HepG2 (cell line): ENCODE results near the gene ARHGAP19. TPM values are rescaled to one million over a fixed set of nuclear protein-coding genes. Genes with fewer than 3 reads are reported as not detected.

Experiments
- GATAD1 ChIP-seq: IDR thresholded peaks from 2 replicates; pipeline ENCODE4 v1.6.1; 2016; ENCODE audit warnings: missing genetic modification reagents, missing compliant biosample characterization
- MIER3 ChIP-seq: IDR thresholded peaks from 2 replicates; pipeline ENCODE4 v1.6.1; 2016; ENCODE audit warnings: missing compliant biosample characterization, borderline replicate concordance
- NR2C2 ChIP-seq: sonication (generic); formaldehyde crosslinking; IDR thresholded peaks from 2 replicates; pipeline ENCODE4 v1.4.0; 2020; ENCODE audit warnings: missing genetic modification reagents, mild to moderate bottlenecking, moderate library complexity, borderline replicate concordance
- RFXAP ChIP-seq: sonication (generic); formaldehyde crosslinking; IDR thresholded peaks from 2 replicates; pipeline ENCODE4 v1.4.0; 2020; ENCODE audit warnings: missing genetic modification reagents, borderline replicate concordance
- SIN3B ChIP-seq: fragments of 150-350 bp; IDR thresholded peaks from 2 replicates; pipeline ENCODE4 v1.6.1; 2014; ENCODE audit warnings: low read length
- SRF ChIP-seq: IDR thresholded peaks from 2 replicates; pipeline ENCODE4 v1.6.1; 2011; ENCODE audit warnings: mild to moderate bottlenecking, low read depth, low read length, moderate library complexity
- ZBTB21 ChIP-seq: sonication (generic); formaldehyde crosslinking; IDR thresholded peaks from 2 replicates; pipeline ENCODE4 v1.4.0; 2020; ENCODE audit warnings: missing genetic modification reagents
- ZNF264 ChIP-seq: sonication (generic); formaldehyde crosslinking; IDR thresholded peaks from 2 replicates; pipeline ENCODE4 v1.4.0; 2020; ENCODE audit warnings: missing genetic modification reagents
- ZNF432 ChIP-seq: sonication (generic); formaldehyde crosslinking; IDR thresholded peaks from 2 replicates; pipeline ENCODE4 v1.5.0; 2020; ENCODE audit warnings: missing genetic modification reagents, mild to moderate bottlenecking, borderline replicate concordance
- ZNF7 ChIP-seq: IDR thresholded peaks from 2 replicates; pipeline ENCODE4 v1.6.1; 2016; ENCODE audit warnings: missing biosample characterization, missing genetic modification reagents
- ZNF816 ChIP-seq: sonication (generic); formaldehyde crosslinking; IDR thresholded peaks from 2 replicates; pipeline ENCODE4 v1.8.0; 2022; ENCODE audit warnings: missing genetic modification reagents, mild to moderate bottlenecking, borderline replicate concordance
- polyA plus RNA-seq, 8 experiments: library from polyadenylated mRNA; depleted of rRNA in 3 of 8; stranded (reverse) in 7 of 8; unstranded in 1 of 8; fragments of >200 nt; fragmentation: Illumina TruSeq in 4 of 8; extraction: Trizol in 4 of 8; gene quantifications; 2 replicates each; pipeline versions ENCODE4 v1.2.1 to v1.2.3, GENCODE V29; 2011 to 2016; ENCODE audit warnings: low read depth in 4 of 8, missing spikeins in 1 of 8, mixed read lengths in 1 of 8; ENCODE audit not compliant: insufficient read depth in 1 of 8
- total RNA-seq, 5 experiments: library from RNA; depleted of rRNA; stranded (reverse); fragments of >200 nt; fragmentation: Illumina TruSeq; extraction: Trizol; gene quantifications; 2 replicates each; pipeline ENCODE4 v1.2.3, GENCODE V29; 2016; ENCODE audit warnings: low read depth in 1 of 5
- TF ChIP-seq, protein P1 (sequence below): sonication (generic); formaldehyde crosslinking; IDR thresholded peaks from 2 replicates; pipeline ENCODE4 v1.5.1; 2020; ENCODE audit warnings: mild to moderate bottlenecking, moderate library complexity, missing genetic modification reagents
- TF ChIP-seq, protein P2 (sequence below): sonication (generic); formaldehyde crosslinking; IDR thresholded peaks from 2 replicates; pipeline ENCODE4 v1.4.0; 2020; ENCODE audit warnings: missing genetic modification reagents
- TF ChIP-seq, protein P3 (sequence below): sonication (generic); formaldehyde crosslinking; IDR thresholded peaks from 2 replicates; pipeline ENCODE4 v1.4.0; 2020; ENCODE audit warnings: mild to moderate bottlenecking, missing genetic modification reagents, borderline replicate concordance
- TF ChIP-seq, protein P4 (sequence below): sonication (generic); formaldehyde crosslinking; IDR thresholded peaks from 2 replicates; pipeline ENCODE4 v1.9.0; 2021; ENCODE audit warnings: mild to moderate bottlenecking, missing genetic modification reagents
- TF ChIP-seq, protein P5 (sequence below): IDR thresholded peaks from 2 replicates; pipeline ENCODE4 v1.6.1; 2016; ENCODE audit warnings: mild to moderate bottlenecking

The ARHGAP19 gene
- total and polyA plus RNA-seq, 2 of the 13 experiments (the other 11 are each of a cell fraction or from before 2014, with no cell fraction given) = 7.6 to 10.0 TPM

DNA sequence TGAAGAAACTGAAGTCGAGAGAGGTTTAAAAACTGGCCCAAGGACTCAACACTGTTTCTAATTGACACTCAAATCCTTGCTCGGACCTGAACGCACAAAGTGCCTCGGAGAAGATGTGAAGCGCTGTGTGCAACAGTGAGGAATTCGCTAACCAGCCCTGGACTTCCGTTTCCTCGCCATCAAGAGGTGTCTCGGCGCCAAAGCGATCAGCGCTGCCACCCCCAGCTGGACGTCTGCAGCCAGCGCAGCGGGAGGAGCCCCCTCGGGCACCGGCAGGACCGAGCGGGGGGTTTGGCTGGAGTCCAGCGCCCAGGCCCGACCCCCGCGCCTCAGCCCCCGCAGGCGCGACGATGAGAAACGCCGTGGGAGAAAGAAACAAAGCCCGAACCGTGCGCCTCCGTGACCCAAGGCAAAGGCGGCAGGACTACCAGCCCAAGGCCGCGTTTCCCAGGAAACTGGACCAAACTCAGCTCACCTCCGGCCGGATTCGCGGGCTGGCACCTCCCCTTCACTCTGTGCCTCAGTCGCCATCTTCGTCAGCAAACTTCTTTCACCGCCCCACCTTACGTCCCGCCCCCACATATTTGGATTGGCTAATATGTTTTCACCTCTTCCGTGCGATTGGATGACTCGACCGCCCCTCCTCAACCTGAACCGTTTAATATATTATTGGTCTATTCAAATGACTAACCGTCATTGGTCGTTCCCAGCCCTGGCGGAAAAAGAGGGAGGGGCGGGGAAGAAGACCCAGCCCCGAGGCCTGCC is at the start of gene ARHGAP19 (continued):
- TF ChIP-seq, protein P1, sequence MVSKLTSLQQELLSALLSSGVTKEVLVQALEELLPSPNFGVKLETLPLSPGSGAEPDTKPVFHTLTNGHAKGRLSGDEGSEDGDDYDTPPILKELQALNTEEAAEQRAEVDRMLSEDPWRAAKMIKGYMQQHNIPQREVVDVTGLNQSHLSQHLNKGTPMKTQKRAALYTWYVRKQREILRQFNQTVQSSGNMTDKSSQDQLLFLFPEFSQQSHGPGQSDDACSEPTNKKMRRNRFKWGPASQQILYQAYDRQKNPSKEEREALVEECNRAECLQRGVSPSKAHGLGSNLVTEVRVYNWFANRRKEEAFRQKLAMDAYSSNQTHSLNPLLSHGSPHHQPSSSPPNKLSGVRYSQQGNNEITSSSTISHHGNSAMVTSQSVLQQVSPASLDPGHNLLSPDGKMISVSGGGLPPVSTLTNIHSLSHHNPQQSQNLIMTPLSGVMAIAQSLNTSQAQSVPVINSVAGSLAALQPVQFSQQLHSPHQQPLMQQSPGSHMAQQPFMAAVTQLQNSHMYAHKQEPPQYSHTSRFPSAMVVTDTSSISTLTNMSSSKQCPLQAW = peak; percentile 40; the same call in 1 of the 2 replicates
- TF ChIP-seq ZNF7 = no peak
- no peak for TF ChIP-seq SRF
- TF ChIP-seq, protein P2, sequence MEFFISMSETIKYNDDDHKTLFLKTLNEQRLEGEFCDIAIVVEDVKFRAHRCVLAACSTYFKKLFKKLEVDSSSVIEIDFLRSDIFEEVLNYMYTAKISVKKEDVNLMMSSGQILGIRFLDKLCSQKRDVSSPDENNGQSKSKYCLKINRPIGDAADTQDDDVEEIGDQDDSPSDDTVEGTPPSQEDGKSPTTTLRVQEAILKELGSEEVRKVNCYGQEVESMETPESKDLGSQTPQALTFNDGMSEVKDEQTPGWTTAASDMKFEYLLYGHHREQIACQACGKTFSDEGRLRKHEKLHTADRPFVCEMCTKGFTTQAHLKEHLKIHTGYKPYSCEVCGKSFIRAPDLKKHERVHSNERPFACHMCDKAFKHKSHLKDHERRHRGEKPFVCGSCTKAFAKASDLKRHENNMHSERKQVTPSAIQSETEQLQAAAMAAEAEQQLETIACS (CRISPR knock-in tag) = no peak
- no peak for TF ChIP-seq ZNF432
- TF ChIP-seq, protein P3, sequence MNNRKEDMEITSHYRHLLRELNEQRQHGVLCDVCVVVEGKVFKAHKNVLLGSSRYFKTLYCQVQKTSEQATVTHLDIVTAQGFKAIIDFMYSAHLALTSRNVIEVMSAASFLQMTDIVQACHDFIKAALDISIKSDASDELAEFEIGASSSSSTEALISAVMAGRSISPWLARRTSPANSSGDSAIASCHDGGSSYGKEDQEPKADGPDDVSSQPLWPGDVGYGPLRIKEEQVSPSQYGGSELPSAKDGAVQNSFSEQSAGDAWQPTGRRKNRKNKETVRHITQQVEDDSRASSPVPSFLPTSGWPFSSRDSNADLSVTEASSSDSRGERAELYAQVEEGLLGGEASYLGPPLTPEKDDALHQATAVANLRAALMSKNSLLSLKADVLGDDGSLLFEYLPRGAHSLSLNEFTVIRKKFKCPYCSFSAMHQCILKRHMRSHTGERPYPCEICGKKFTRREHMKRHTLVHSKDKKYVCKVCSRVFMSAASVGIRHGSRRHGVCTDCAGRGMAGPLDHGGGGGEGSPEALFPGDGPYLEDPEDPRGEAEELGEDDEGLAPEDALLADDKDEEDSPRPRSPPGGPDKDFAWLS = no peak
- TF ChIP-seq ZNF816 (CRISPR knock-in tag) = no peak
- TF ChIP-seq ZBTB21 (CRISPR knock-in tag) = no peak; the same call in 1 of the 2 replicates
- TF ChIP-seq, protein P4, sequence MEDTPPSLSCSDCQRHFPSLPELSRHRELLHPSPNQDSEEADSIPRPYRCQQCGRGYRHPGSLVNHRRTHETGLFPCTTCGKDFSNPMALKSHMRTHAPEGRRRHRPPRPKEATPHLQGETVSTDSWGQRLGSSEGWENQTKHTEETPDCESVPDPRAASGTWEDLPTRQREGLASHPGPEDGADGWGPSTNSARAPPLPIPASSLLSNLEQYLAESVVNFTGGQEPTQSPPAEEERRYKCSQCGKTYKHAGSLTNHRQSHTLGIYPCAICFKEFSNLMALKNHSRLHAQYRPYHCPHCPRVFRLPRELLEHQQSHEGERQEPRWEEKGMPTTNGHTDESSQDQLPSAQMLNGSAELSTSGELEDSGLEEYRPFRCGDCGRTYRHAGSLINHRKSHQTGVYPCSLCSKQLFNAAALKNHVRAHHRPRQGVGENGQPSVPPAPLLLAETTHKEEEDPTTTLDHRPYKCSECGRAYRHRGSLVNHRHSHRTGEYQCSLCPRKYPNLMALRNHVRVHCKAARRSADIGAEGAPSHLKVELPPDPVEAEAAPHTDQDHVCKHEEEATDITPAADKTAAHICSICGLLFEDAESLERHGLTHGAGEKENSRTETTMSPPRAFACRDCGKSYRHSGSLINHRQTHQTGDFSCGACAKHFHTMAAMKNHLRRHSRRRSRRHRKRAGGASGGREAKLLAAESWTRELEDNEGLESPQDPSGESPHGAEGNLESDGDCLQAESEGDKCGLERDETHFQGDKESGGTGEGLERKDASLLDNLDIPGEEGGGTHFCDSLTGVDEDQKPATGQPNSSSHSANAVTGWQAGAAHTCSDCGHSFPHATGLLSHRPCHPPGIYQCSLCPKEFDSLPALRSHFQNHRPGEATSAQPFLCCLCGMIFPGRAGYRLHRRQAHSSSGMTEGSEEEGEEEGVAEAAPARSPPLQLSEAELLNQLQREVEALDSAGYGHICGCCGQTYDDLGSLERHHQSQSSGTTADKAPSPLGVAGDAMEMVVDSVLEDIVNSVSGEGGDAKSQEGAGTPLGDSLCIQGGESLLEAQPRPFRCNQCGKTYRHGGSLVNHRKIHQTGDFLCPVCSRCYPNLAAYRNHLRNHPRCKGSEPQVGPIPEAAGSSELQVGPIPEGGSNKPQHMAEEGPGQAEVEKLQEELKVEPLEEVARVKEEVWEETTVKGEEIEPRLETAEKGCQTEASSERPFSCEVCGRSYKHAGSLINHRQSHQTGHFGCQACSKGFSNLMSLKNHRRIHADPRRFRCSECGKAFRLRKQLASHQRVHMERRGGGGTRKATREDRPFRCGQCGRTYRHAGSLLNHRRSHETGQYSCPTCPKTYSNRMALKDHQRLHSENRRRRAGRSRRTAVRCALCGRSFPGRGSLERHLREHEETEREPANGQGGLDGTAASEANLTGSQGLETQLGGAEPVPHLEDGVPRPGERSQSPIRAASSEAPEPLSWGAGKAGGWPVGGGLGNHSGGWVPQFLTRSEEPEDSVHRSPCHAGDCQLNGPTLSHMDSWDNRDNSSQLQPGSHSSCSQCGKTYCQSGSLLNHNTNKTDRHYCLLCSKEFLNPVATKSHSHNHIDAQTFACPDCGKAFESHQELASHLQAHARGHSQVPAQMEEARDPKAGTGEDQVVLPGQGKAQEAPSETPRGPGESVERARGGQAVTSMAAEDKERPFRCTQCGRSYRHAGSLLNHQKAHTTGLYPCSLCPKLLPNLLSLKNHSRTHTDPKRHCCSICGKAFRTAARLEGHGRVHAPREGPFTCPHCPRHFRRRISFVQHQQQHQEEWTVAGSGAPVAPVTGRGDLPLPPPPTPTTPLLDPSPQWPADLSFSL = no peak; the same call in 1 of the 2 replicates
- TF ChIP-seq ZNF264 (CRISPR knock-in tag) = 0 out of 2 replicates have a peak, but pooled peaks have one; percentile 21
- TF ChIP-seq MIER3 (CRISPR knock-in tag) = peak; percentile 16; the same call in 1 of the 2 replicates
- peak; percentile 59; the same call in 1 of the 2 replicates for TF ChIP-seq GATAD1 (CRISPR knock-in tag)
- TF ChIP-seq RFXAP (CRISPR knock-in tag) = peak; percentile 66; the same call in 1 of the 2 replicates
- TF ChIP-seq SIN3B = no peak
- peak; percentile 74 for TF ChIP-seq NR2C2 (CRISPR knock-in tag)
- TF ChIP-seq, protein P5, sequence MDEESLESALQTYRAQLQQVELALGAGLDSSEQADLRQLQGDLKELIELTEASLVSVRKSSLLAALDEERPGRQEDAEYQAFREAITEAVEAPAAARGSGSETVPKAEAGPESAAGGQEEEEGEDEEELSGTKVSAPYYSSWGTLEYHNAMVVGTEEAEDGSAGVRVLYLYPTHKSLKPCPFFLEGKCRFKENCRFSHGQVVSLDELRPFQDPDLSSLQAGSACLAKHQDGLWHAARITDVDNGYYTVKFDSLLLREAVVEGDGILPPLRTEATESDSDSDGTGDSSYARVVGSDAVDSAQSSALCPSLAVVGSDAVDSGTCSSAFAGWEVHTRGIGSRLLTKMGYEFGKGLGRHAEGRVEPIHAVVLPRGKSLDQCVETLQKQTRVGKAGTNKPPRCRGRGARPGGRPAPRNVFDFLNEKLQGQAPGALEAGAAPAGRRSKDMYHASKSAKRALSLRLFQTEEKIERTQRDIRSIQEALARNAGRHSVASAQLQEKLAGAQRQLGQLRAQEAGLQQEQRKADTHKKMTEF (CRISPR knock-in tag) = peak; percentile 89; the same call in 1 of the 2 replicates
